Inferior parietal cortex (tissue), 1 donor: ENCODE results near the gene FTO.

Experiments
- DNase-seq: peaks from one replicate; pipeline ENCODE4 v3.0.0-alpha.2; 2016; ENCODE audit errors: extremely low spot score

FTO gene

DNA sequence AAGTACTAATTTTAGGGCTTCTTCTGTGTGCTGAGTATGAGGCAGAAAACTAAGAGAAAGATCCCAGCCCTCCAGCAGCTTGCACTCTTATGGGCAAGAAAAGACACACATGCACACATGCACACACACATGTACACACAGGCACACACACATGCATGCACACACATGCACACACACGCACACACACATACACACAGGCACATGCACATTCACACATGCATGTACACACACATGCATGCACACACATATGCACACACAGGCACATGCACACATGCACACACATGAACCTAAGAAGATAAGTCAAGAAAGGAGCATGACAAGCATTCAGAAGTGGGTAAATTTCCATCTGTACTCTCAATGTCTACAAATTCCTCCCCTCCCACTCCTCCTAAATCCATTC, 452.4 kb downstream of the FTO start:
- DNase-seq: no peak

DNA sequence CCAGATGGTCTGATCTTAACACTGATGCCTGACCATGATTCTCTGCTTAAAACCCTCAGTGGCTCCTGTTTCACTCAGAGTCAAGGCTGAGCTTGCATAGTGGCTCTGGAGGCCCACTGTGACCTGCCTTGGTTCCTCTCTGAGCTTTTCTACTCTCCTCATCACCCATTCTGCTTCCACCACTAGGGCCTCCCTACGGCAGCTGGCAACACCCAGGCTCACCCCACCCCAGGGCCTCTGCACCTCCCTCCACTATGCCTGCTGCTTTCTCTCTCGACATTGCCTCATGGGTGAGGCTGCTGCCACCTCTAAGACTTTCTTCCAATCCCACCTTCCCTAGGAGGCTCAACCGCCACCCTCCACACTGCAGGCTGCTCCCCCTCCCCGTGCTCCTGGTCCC, 455.0 kb downstream of the FTO start:
- no peak for DNase-seq

DNA sequence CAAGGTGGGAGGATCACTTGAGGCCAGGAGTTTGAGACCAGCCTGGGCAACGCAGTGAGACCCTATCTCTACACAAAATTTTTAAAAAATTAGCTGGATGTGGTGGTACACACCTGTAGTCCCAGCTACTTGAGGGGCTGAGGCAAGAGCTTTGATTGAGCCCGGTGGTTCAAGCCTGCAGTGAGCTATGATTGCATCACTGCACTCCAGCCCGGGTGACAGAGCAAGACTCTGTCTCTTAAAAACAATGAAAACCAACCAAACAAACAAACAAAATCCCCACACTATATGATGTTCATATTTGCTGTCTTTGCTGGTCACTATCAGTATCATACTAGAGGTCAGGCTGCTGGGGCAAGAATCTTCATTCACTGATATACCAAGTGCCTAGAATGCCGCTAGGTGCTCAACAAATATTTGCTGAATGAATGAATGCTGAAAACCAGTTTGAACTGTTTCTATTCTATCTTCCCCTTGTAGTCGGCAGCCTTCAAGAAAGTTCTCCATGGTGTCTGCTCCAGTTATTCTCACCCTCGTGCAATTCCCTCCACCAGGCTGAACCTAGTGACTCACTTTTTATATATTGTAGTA, 455.6 kb downstream of the FTO start:
- no peak for DNase-seq

DNA sequence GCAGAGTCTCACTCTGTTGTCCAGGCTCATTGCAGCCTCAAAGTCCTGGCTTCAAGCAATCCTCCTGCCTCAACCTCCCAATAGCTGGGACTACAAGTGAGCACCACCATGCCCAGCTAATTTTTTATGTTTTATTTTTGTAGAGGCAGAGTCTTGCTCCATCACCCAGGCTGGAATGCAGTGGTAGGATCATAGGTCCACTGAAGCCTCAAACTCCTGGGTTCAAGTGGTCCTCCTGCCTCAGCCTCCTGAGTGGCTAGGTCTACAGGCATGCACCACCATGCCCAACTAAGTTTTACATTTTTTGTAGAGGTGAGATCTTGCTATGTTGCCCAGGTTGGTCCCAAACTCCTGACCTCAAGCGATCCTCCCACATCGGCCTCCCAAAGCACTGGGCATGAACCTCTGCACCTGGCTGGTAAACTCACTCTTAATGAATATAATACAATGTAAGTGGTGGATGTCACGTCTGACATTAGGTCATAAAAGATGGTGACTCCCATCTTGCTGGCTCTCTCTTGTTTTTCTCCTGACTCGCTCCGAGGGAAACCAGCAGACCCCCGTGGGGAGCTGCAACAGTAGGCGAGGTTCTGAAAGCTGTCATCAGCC, 456.4 kb downstream of the FTO start:
- no peak for DNase-seq

DNA sequence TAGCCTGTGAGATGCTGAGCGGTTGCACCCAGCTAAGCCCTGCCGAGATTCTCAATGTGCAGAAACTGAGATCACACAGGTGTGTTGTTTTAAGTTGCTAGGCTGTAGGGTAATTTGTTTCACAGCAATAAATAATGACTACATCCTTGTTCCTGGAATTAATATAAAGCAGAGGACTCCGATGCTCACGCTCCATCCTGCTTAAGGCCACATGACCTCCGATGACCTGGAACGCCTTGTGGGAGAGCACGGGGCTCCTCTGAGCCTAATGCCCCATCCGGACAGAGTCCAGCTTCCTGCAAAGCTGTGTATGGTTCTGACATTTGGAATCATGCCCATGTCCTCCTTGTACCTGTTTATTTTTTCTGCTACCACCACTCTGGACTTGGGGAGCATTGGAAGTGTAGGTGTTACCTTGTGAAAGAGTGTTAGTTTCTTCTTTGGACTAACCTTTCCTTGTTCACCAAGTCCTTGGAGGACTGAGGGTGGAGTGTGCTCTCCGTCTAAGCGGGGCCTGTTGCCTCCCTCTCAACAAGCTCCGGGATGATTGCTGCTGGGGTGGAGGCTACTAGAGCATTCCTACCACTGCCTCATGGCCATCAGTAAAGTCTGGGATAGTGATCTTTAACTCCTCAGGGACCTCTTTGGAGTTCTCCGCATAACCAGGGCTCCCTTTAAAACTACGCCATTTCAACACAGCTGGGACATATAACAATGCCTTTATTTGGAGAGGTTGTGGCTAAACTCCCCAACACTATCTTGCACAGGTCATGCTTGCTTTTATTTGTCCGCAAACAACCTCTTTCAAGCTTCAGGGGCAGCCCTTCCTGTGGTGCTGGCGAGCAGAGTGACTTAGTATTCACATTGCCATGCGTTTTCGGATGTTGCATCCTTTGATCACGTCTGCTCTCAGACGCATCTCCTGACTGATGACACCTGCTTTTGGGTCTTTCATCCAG, 457.3 kb downstream of the FTO start:
- no peak for DNase-seq

DNA sequence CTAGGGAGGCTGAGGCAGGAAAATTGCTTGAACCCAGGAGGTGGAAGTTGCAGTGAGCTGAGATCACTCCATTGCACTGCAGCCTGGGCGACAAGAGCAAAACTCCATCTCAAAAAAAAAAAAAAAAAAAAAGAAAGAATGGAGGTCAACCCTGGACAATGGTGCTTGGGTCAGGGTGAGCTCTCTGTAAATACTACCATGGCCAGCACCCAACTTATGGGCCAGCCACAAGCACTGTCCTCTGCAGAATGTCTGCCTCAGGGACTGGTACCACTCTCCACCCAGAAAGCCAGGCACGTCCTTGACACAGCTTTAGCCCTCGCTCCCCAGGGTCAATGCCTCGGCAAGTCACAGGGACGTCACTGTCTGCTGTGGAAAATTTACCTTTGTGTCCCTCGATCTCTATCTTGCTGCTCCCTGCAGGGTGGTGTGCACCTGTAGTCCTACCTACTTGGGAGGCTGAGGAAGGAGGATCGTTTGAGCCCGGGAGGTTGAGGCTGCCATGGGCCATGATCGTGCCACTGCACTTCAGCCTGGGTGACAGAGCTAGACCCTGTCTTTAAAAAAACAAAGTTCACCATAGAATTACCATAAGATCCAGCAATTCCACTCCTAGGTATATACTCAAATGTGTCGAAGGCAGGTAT, 459.4 kb downstream of the FTO start:
- DNase-seq: no peak

DNA sequence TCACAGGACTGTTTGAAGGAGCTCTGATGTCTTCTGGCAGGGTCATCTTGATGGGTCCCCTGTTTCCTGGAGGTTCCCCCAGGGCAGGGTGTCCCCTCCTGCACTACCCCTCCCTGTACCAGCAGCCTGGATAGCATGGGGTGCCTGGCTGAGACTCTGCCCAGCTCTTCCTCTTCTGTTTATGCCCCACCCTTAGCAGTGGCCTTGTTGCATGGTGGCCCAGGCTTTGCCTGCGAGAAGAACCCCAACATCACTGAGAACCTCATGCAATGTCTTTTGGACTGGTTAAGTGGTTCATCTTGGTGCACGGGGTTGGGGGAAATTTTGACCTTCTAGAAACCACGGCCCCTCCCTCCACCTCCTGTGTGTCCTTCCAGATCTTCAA, 460.8 kb downstream of the FTO start:
- DNase-seq: no peak

DNA sequence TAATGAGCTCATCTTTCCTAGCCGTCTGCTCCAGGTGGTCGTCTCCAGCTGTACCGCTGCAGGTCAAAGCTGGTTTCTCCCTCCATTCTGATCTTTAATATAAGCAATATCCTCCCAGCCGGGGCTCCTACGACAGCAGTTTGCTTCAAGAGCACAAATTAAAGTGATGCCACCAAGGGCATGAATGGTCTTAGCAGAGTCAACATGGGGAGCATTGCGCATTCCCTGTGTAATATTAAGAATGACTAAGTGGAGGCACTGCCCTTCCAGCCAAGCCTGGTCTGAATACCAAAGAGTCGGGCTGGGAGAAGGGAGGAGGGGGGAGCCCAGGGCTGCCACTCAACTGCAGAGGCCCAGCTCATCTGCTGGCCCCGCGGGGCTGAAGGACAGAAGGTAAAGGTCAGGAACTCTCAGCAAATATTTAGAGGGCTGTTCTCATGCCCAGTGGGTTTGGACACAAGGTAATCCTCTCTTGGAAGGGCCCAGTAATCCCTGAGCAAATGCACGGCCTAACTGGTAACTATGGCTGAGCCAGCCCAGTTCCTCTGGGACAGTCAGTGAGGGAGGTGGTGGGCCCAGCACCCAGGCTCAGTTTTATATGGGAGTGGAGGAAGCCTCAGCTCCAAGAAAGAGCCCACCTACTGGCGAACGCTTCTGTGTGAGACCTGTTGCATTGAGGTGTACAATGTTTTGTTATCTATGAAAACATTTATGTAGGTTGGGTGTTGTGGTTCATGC, 461.4 kb downstream of the FTO start:
- DNase-seq: no peak

DNA sequence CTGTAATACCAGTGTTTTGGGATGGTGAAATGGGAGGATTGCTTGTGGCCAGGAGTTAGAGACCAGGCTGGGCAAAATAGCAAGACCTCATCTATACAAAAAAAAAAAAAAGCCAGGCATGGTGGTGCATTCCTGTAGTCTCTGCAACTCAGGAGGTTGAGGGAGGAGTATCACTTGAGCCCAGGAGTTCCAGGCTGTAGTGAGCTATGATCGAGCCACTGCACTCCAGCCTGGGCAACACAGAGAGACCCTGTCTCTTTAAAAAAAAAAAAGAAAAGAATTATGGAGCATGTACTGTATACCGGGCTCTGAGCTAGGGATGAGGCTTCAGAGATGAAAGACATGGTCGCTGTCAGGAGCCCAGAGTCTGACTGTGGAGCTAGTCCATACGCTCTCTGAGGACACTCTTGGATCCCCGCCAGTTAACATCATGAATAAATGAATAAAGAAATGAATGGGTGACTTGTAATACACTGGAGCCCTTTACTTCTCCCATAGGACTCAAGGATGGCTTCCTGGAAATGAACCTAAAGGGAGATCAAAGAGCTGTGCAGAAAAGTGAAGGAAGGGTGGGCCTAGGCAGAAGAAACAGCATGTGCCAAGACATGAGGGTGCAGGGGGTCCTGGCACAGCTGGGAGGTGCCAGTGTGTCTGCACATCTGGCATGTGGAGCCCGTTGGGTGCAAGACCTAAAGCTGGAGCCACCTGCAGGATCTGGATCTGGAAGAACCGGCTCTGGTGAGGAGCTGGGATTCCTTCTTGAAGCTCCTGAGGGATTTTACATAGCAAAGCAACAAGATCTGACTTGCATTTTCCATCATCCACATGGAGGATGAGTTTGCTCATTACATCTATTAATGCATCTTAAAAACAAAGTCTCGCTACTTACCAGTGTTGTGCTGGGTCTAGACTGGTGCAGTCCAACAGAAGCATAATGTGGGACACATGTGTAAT, 462.2 kb downstream of the FTO start:
- DNase-seq: no peak

DNA sequence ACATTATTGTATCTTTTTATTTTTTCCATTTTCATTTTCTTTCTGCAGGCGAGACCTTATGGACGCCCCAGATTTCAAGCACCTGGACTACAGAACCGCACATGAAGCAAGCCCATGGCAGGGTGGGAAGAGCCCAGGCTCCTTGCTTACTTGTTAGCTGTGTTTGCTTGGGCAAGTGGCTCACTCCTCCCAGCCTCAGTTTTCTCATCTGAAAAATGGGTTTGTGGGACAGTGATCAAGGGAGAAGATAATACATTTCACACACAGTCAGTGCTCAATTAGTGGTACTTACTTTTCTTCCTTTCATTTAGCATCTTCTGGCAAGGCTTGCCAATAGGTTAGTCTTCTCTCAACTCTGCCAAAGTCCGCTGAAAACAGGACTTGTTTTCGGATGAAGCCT, 465.2 kb downstream of the FTO start:
- no peak for DNase-seq

DNA sequence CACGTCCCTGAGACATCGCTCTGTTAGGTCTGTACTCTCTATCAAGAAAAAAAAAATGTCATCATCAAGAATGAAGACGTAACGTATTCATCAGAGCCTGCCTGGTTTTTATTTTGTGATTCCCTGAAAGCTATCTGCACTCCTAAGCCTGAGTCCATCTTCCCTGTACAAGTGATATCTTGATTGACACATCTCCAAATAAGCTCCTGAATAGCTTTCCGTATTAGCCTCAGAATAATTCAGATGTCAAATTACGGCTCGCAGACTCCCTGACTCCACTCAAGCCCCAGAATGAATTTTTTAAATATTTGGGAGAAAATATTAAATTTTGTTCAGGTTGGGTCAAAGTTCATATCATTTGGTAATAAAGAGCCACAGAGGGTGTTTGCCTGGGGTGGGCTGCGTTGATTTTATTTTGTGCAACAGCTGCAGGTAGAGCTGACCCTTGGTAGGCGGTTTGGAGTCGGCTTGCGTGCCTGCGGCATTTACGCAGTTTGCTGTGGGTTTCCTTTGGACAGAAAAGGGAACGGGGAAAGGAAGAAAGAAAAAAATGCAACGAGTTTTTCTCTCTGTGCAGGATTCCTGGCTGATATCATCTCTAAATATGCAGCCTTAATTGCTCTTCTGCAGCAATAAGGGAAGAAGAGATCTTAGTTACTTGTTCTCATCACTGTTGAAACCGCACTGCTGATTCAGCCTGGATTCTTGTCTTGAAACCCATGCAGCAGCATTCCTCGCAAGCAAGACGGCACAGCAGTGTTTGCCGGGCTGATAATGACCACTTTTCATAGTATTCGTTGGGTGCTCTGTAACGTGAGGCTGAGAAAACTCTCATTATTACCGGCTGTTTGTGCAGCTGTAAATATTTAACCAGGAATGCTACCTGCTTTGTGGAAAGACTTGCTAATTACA, 467.9 kb downstream of the FTO start:
- no peak for DNase-seq

DNA sequence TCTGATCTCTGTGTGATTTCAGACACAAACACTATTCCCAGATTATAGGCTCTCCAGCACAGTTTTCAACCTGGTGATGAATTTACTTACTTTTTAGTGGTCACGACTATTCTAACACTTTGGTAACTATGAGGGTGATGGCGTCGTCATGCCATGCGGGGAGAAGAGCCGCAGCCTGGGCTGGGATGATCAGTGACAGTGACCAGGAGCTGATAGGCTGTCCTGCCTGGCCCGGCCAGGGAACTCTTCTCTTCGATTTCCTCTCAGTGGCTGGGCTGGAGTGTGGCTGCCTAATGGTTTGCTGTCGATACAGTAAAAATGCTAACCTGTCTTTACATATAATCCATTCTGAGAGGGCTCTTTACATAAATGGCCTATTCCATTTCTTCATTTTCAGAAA, 469.5 kb downstream of the FTO start:
- DNase-seq: no peak

DNA sequence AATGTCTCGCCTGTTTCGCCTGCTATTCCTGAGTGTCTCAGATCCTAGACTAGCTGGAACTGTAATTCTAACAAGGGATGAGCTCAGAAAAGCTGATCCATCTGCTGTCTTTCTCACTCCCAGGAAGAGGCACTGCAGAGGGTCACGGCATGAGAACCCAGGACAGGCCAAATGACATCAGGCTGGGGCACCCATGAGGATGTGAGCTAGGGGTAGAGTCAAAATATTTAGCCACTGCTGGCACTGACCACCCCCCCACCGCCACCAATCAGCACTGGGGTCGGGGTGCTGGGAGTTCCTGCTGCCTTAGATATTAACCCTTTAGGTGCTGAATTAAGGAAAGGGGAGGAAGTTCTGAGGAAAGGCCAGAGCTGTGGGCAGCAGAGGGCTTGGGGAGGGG, 470.2 kb downstream of the FTO start:
- DNase-seq: no peak

DNA sequence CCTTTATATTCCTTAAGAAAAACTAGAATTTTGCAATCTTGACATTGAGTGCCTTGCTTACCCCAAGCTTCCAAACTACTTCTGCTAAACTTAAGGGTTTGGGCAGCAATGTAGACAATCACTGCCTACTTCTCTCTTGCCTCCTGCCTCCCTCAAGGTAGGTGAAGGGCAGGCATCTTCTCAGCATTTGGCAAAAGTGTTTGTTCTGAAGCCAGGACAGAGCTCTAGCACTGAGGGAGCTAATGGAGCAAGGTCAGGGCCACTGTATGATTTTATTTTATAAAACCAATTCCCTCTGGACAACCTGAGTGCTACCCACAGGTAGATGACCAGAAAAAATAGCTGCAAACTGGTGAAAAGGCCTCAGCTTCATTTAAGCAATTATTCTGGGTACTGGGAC, 470.8 kb downstream of the FTO start:
- DNase-seq: no peak

DNA sequence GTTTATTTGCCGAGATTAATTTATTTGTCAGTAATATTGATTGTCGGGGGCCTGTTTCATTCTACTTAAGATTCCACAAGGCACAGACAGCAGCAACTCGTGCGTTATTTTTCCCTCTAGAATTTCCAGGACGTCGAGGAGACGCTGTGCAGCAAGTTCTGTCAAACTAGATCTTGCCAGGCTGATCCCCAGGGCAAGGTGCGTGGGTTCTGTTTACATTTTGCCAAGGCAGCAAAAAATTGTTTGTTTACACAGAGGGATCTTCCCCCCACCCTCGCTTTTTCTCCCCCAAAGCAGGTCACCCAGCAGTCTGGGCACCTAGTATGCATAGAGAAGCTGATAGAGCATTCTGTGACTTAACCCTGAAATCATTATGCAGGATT, 471.2 kb downstream of the FTO start:
- DNase-seq: no peak

DNA sequence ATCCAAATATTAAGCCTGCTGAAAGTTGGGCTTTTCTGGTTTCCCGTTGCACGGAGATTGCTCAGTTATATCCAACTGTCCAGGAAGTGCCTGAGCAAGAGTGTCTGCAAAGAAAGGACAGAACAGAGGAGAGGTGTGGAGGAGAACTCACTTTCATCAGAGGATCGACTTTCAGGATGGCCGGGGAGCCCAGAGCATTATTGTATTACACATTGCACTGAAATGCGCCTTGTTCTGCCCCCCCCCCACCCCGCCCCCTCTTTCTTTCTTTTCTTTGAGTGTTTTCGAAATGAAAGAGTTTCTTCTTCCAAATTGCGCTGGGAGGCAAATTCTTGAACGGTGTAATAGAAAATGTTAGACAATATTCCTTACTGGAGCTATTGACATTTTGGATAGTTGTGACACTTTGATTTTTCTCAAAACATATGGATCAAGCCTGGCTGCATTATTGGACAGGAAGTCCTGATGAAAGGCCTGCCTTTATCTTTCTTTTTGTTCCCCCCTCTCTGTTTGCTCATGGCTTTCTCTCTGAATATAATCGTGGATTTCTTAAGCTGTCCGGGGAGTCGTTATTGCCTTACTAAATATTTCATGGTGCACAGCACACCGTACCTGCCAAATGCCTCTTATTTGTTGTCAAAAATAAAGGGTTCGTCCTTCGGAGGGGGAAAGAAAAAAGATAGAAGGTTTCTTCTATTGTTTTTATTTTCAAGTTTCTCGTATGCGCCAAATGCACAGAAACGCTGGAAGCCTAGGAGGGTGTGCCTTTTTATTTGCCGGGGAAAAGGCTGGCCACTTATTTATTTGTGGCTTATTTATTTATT, 471.8 kb downstream of the FTO start:
- no peak for DNase-seq

DNA sequence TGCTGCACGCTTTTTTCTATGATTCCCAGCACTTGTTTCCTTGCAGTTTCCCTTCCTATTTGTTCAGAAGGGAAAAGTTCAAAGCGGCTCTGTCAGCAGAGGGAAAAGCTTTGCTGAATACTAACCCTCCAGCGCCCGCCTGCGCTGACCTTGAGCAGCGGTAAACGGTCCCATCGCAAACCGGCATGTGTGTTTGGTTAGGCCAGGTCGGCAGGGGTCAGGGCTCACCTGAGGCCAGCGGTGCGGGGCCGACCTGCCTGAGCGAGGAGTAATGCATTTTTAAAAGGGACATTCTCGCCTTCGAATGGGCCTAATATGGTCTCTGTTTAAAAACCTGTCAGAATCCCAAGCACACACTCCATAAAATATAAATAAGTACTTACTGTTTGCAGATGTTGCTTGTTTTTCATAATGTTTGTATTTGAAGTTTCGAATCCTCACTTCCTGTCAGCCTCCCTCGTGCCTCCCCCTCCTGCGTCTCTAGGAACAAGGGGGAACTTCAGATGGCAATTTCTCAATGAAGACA, 472.5 kb downstream of the FTO start:
- no peak for DNase-seq

DNA sequence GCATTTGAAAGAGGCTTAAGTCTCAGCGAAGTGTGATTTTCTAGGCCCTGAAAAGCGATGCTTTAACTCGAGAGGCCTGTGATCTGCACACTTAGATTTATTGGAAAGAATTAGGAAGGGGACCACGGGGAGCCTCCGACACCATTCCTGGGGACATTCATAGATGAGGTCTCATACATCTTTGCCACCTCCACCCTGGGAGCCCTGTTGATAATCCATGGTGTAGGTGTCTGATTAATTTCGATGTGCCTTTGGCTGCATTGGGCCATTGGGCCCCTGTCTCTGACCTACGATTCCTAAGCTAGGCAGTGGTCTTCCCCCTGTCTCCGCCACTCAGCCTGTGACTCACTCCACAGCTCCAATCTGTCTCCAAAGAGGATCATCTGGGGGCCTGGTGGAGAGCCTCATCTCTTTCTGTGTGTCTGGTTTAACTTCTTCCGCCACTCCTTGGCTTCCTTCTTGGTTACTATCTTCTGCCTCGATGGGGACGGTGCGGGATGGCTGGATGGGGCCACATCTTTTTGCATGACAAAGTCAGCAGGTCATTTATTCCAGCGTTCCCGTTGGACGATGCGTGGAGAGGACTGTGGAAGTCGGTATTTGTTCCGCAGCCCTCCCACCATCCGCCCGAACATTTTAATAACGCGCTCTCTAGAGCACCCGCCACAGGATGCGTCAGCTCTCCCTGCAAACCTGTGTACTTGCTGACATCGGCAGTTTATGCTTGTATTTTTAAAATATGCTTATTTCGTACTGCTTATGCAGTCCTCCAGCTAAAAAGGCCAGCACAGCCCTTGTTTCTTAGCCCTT, 473.3 kb downstream of the FTO start:
- DNase-seq: no peak
